Measurements from ENCODE around the gene MAP2. TPM values are rescaled to one million over a fixed set of nuclear protein-coding genes. Genes with fewer than 3 reads are reported as not detected.

Gene MAP2
- total RNA-seq, 1 experiment from 2014 or later: 7.6 TPM

- H3K27ac Mint-ChIP-seq: no peak overlapping the region
- no peak for DNase-seq (ENCODE audit: low spot score)
- no peaks in the 10 kb centered on the region for H3K27me3 Mint-ChIP-seq (ENCODE audit: low read depth)
- H3K4me3 Mint-ChIP-seq: no peak overlapping the region
- H3K4me1 Mint-ChIP-seq: no peaks in the 10 kb centered on the region
- ATAC-seq: no peak
- POLR2A ChIA-PET: no interaction called here
- CTCF ChIA-PET: no interaction called here
- TF ChIP-seq NFYB (CRISPR knock-in tag; conservative IDR thresholded peaks at IDR 0.05; ENCODE audit: low read depth) (no peak), SP1 (CRISPR knock-in tag; conservative IDR thresholded peaks at IDR 0.05) (no peak), ZNF423 (CRISPR knock-in tag; IDR thresholded peaks at IDR 0.05) (no peak), FOXP4 (CRISPR knock-in tag; IDR thresholded peaks at IDR 0.05) (no peak), ZNF671 (CRISPR knock-in tag; IDR thresholded peaks at IDR 0.05) (no peak), TCF7 (CRISPR knock-in tag; IDR thresholded peaks at IDR 0.05; ENCODE audit: low read depth) (no peak), SMAD3 (CRISPR knock-in tag; IDR thresholded peaks at IDR 0.05; ENCODE audit: borderline replicate concordance) (no peak), ZMAT4 (CRISPR knock-in tag; IDR thresholded peaks at IDR 0.05) (no peak), MLX (CRISPR knock-in tag; IDR thresholded peaks at IDR 0.05) (no peak)
- TF ChIP-seq, protein P1, sequence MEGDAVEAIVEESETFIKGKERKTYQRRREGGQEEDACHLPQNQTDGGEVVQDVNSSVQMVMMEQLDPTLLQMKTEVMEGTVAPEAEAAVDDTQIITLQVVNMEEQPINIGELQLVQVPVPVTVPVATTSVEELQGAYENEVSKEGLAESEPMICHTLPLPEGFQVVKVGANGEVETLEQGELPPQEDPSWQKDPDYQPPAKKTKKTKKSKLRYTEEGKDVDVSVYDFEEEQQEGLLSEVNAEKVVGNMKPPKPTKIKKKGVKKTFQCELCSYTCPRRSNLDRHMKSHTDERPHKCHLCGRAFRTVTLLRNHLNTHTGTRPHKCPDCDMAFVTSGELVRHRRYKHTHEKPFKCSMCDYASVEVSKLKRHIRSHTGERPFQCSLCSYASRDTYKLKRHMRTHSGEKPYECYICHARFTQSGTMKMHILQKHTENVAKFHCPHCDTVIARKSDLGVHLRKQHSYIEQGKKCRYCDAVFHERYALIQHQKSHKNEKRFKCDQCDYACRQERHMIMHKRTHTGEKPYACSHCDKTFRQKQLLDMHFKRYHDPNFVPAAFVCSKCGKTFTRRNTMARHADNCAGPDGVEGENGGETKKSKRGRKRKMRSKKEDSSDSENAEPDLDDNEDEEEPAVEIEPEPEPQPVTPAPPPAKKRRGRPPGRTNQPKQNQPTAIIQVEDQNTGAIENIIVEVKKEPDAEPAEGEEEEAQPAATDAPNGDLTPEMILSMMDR (IDR thresholded peaks at IDR 0.05): no peak
- peaks cover 6% of the 10 kb centered on the region; the same call in 1 of the 2 replicates for H3K9me3 Mint-ChIP-seq
- no peaks in the 10 kb centered on the region for H3K36me3 Mint-ChIP-seq
Observed at GRCh38 chr2:209390839-209391238, 33.0 kb upstream of the MAP2 start.

- no peak for DNase-seq (ENCODE audit: low spot score)
- ChIA-PET CTCF (no interaction called here), POLR2A (no interaction called here)
- ATAC-seq: no peak
- Mint-ChIP-seq H3K4me1 (no peaks in the 10 kb centered on the region), H3K27ac (no peak overlapping the region), H3K9me3 (0 out of 2 replicates have a peak, but pooled peaks cover 3% of the 10 kb centered on the region), H3K27me3 (ENCODE audit: low read depth) (no peaks in the 10 kb centered on the region), H3K36me3 (no peaks in the 10 kb centered on the region), H3K4me3 (no peak overlapping the region)
- no peak for TF ChIP-seq FOXJ3 (CRISPR knock-in tag; IDR thresholded peaks at IDR 0.05; ENCODE audit: borderline replicate concordance)
- no peak for TF ChIP-seq SMAD3 (CRISPR knock-in tag; IDR thresholded peaks at IDR 0.05; ENCODE audit: borderline replicate concordance)
- TF ChIP-seq, protein P2, sequence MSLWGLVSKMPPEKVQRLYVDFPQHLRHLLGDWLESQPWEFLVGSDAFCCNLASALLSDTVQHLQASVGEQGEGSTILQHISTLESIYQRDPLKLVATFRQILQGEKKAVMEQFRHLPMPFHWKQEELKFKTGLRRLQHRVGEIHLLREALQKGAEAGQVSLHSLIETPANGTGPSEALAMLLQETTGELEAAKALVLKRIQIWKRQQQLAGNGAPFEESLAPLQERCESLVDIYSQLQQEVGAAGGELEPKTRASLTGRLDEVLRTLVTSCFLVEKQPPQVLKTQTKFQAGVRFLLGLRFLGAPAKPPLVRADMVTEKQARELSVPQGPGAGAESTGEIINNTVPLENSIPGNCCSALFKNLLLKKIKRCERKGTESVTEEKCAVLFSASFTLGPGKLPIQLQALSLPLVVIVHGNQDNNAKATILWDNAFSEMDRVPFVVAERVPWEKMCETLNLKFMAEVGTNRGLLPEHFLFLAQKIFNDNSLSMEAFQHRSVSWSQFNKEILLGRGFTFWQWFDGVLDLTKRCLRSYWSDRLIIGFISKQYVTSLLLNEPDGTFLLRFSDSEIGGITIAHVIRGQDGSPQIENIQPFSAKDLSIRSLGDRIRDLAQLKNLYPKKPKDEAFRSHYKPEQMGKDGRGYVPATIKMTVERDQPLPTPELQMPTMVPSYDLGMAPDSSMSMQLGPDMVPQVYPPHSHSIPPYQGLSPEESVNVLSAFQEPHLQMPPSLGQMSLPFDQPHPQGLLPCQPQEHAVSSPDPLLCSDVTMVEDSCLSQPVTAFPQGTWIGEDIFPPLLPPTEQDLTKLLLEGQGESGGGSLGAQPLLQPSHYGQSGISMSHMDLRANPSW (CRISPR knock-in tag; conservative IDR thresholded peaks at IDR 0.05; ENCODE audit: low read depth): no peak
- TF ChIP-seq NFE2L1 (CRISPR knock-in tag; IDR thresholded peaks at IDR 0.05): no peak
- no peak for TF ChIP-seq ZNF219 (CRISPR knock-in tag; IDR thresholded peaks at IDR 0.05; ENCODE audit: borderline replicate concordance)
- TF ChIP-seq ZNF671 (CRISPR knock-in tag; IDR thresholded peaks at IDR 0.05): no peak
- TF ChIP-seq GTF2I (CRISPR knock-in tag; conservative IDR thresholded peaks at IDR 0.05): no peak
- no peak for TF ChIP-seq CBFB (CRISPR knock-in tag; IDR thresholded peaks at IDR 0.05; ENCODE audit: low read depth)
- no peak for TF ChIP-seq ESRRA (CRISPR knock-in tag; IDR thresholded peaks at IDR 0.05; ENCODE audit: borderline replicate concordance)
Observed at GRCh38 chr2:209391776-209392401, 32.0 kb upstream of the MAP2 start.
